Mesendoderm (in vitro differentiated cells): Measurements from ENCODE around the gene FBXW10B.
A peak's percentile ranks its signal among the peaks of the same experiment; 100 is the strongest.

Source experiments
- DNase-seq: peaks from one replicate; pipeline ENCODE4 v3.0.0; 2013
- H2AK5ac ChIP-seq: 2 replicates; pipeline ENCODE4 v1.6.1; 2013; ENCODE audit warnings: low read length, inconsistent platforms
- H2BK120ac ChIP-seq: 2 replicates; pipeline ENCODE4 v1.6.1; 2013; ENCODE audit warnings: low read depth, mild to moderate bottlenecking, low read length, moderate library complexity, mixed read lengths
- H2BK15ac ChIP-seq: replicated peaks from 2 replicates; pipeline ENCODE4 v1.6.1; 2013; ENCODE audit warnings: low read depth, mild to moderate bottlenecking, moderate library complexity
- H2BK5ac ChIP-seq: 2 replicates; pipeline ENCODE4 v1.6.1; 2013; ENCODE audit warnings: low read length, inconsistent platforms
- H3K18ac ChIP-seq: 2 replicates; pipeline ENCODE4 v1.6.1; 2013; ENCODE audit warnings: mild to moderate bottlenecking, low read length, mixed read lengths
- H3K23ac ChIP-seq: one replicate; pipeline ENCODE4 v1.6.1; 2013; ENCODE audit warnings: low read length
- H3K27ac ChIP-seq: 2 replicates; pipeline ENCODE4 v1.5.1; 2013; ENCODE audit warnings: low read depth, mild to moderate bottlenecking, inconsistent platforms, low read length, moderate library complexity
- H3K27me3 ChIP-seq: 2 replicates; pipeline ENCODE4 v1.6.1; 2013; ENCODE audit warnings: low read length, control low read depth, mild to moderate bottlenecking, inconsistent platforms; ENCODE audit not compliant: insufficient read depth, poor library complexity
- H3K36me3 ChIP-seq: 2 replicates; pipeline ENCODE4 v1.6.1; 2013; ENCODE audit warnings: low read length, inconsistent platforms; ENCODE audit not compliant: control insufficient read depth, insufficient read depth
- H3K4ac ChIP-seq: one replicate; pipeline ENCODE4 v1.6.1; 2013; ENCODE audit warnings: low read depth, mild to moderate bottlenecking, low read length, moderate library complexity
- H3K4me1 ChIP-seq: 2 replicates; pipeline ENCODE4 v1.6.1; 2013; ENCODE audit warnings: low read depth, low read length, inconsistent platforms; ENCODE audit not compliant: control insufficient read depth
- H3K4me2 ChIP-seq: 2 replicates; pipeline ENCODE4 v1.6.1; 2013; ENCODE audit warnings: low read length
- H3K4me3 ChIP-seq: 2 replicates; pipeline ENCODE4 v1.5.1; 2013; ENCODE audit warnings: mild to moderate bottlenecking, low read length
- H3K56ac ChIP-seq: one replicate; pipeline ENCODE4 v1.6.1; 2013; ENCODE audit warnings: low read length
- H3K79me1 ChIP-seq: 2 replicates; pipeline ENCODE4 v1.6.1; 2013; ENCODE audit warnings: low read length, inconsistent platforms
- H3K79me2 ChIP-seq: 2 replicates; pipeline ENCODE4 v1.6.1; 2013; ENCODE audit warnings: mild to moderate bottlenecking, low read length; ENCODE audit not compliant: control insufficient read depth, insufficient read depth
- H3K9ac ChIP-seq: 2 replicates; pipeline ENCODE4 v1.6.1; 2013; ENCODE audit warnings: low read length, inconsistent platforms
- H4K5ac ChIP-seq: one replicate; pipeline ENCODE4 v1.6.1; 2013; ENCODE audit warnings: low read length
- H4K8ac ChIP-seq: one replicate; pipeline ENCODE4 v1.6.1; 2013; ENCODE audit warnings: low read depth, mild to moderate bottlenecking, control low read depth, low read length, moderate library complexity
- WGBS: extraction: QIAGEN DNeasy Blood & Tissue Kit; methylation state at CpG from one replicate; pipeline ENCODE4 v1.1.7; 2013; ENCODE audit warnings: low lambda C conversion rate, missing lambda C conversion rate; ENCODE audit not compliant: insufficient coverage; ENCODE audit errors: extremely low coverage; 5-methylcytosine and 5-hydroxymethylcytosine counted together

FBXW10B gene

DNA sequence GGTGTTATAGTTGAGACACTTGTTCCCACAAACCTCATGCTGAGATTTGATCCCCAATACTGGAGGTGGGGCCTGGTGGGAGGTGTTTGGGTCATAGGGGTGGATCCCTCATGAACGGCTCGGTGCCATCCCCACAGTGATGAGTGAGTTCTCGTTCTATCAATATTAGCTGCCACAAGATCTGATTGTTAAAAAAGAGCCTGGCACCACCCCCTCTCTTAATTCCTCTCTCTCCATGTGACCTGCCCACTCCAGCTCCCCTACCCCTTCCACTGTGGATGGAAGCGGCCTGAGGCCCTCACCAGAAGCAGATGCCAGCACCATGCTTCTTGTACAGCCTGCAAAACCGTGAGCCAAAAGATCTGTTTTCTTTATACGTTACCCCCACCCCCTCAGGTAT is 33.5 kb upstream of the FBXW10B start:
- DNase-seq, result no peak
- H4K8ac ChIP-seq, result no peak overlapping the region
- H3K18ac ChIP-seq, result no peak overlapping the region
- no peak overlapping the region for H3K27ac ChIP-seq
- H2AK5ac ChIP-seq, result no peak overlapping the region
- H3K9ac ChIP-seq, result no peak overlapping the region
- H4K5ac ChIP-seq, result no peak overlapping the region
- no peak overlapping the region for H3K56ac ChIP-seq
- no peak overlapping the region for H3K4me2 ChIP-seq
- H3K4ac ChIP-seq, result no peak overlapping the region
- no peaks in the 10 kb centered on the region for H3K27me3 ChIP-seq
- WGBS, result no CpG with 5 or more reads among the region's 6 CpGs
- H2BK15ac ChIP-seq, result no peak overlapping the region
- no peak overlapping the region for H2BK5ac ChIP-seq
- no peaks in the 10 kb centered on the region for H3K79me2 ChIP-seq
- no peak overlapping the region for H2BK120ac ChIP-seq
- H3K79me1 ChIP-seq, result no peaks in the 10 kb centered on the region
- no peaks in the 10 kb centered on the region for H3K36me3 ChIP-seq
- H3K4me1 ChIP-seq, result no peaks in the 10 kb centered on the region
- no peak overlapping the region for H3K23ac ChIP-seq
- H3K4me3 ChIP-seq, result no peak overlapping the region

GRCh38 chr17:15651583-15652110 is 32.1 kb upstream of the FBXW10B start:
- peak; percentile 85 for DNase-seq
- Histone ChIP-seq H2AK5ac (no peak overlapping the region), H3K4me1 (no peaks in the 10 kb centered on the region), H2BK120ac (no peak overlapping the region), H3K27me3 (no peaks in the 10 kb centered on the region), H2BK5ac (no peak overlapping the region), H3K27ac (no peak overlapping the region), H3K23ac (no peak overlapping the region), H3K4ac (no peak overlapping the region), H3K36me3 (no peaks in the 10 kb centered on the region), H2BK15ac (no peak overlapping the region), H3K79me2 (no peaks in the 10 kb centered on the region), H4K8ac (no peak overlapping the region), H3K56ac (peak overlapping the region; percentile 53), H4K5ac (no peak overlapping the region), H3K4me2 (no peak overlapping the region), H3K4me3 (no peak overlapping the region), H3K79me1 (no peaks in the 10 kb centered on the region), H3K9ac (no peak overlapping the region), H3K18ac (no peak overlapping the region)
- WGBS, result no CpG with 5 or more reads among the region's 8 CpGs

- no peaks in the 10 kb centered on the region for H3K4me1 ChIP-seq
- no peak overlapping the region for H3K56ac ChIP-seq
- no peaks in the 10 kb centered on the region for H3K27me3 ChIP-seq
- no peak overlapping the region for H3K4me2 ChIP-seq
- H3K79me2 ChIP-seq, result no peaks in the 10 kb centered on the region
- no peak overlapping the region for H4K8ac ChIP-seq
- H3K4me3 ChIP-seq, result no peak overlapping the region
- no peak overlapping the region for H2BK5ac ChIP-seq
- no peaks in the 10 kb centered on the region for H3K36me3 ChIP-seq
- H2AK5ac ChIP-seq, result no peak overlapping the region
- no peaks in the 10 kb centered on the region for H3K79me1 ChIP-seq
- no peak overlapping the region for H3K18ac ChIP-seq
- H4K5ac ChIP-seq, result no peak overlapping the region
- H3K27ac ChIP-seq, result no peak overlapping the region
- no CpG with 5 or more reads among the region's 14 CpGs for WGBS
- no peak overlapping the region for H2BK120ac ChIP-seq
- no peak overlapping the region for H3K9ac ChIP-seq
- no peak overlapping the region for H3K4ac ChIP-seq
- no peak for DNase-seq
- H2BK15ac ChIP-seq, result no peak overlapping the region
- no peak overlapping the region for H3K23ac ChIP-seq
Observed at GRCh38 chr17:15650741-15651582, 31.5 kb upstream of the FBXW10B start.

DNA sequence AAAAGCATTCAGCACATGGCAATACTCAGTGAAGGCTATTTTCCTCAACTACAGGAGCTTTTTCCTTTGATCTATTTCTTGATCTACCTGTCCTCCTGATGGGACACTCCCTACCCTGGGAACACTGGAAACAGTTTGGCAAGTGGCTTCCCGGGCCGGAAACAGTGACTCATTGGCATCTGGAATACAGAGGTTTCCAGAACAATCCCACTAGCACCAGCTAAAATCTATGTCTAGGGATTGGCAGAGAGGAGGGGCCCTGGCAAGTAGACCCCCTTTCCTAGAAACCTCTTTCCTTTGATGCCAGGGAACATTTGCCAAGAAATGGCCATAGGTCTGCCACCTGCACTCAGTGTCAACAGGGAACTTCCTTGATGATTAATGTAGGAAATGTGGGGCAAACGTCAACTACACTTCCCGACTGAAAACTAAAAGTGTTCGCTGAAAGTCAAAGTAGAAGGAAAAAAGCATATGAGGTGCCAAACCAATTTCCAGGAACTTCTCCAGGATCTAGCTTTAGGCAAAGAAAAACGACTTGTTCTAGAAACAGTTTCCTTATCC is 30.4 kb upstream of the FBXW10B start:
- Histone ChIP-seq H3K56ac (no peak overlapping the region), H3K4me2 (no peak overlapping the region), H3K79me1 (no peaks in the 10 kb centered on the region), H3K4me3 (no peak overlapping the region), H3K18ac (no peak overlapping the region), H4K8ac (no peak overlapping the region), H4K5ac (no peak overlapping the region), H3K79me2 (no peaks in the 10 kb centered on the region), H3K23ac (no peak overlapping the region), H3K27ac (no peak overlapping the region), H2AK5ac (no peak overlapping the region), H2BK5ac (no peak overlapping the region), H3K9ac (no peak overlapping the region), H3K4me1 (no peaks in the 10 kb centered on the region), H3K36me3 (no peaks in the 10 kb centered on the region), H3K4ac (no peak overlapping the region), H3K27me3 (no peaks in the 10 kb centered on the region), H2BK15ac (no peak overlapping the region), H2BK120ac (no peak overlapping the region)
- peak; percentile 39 for DNase-seq
- no CpG with 5 or more reads among the region's 6 CpGs for WGBS

GRCh38 chr17:15648386-15648785 is 28.9 kb upstream of the FBXW10B start:
- H2BK5ac ChIP-seq, result no peak overlapping the region
- H4K8ac ChIP-seq, result no peak overlapping the region
- no peak overlapping the region for H4K5ac ChIP-seq
- H3K56ac ChIP-seq, result no peak overlapping the region
- no peak overlapping the region for H3K18ac ChIP-seq
- H3K79me1 ChIP-seq, result no peaks in the 10 kb centered on the region
- no peaks in the 10 kb centered on the region for H3K36me3 ChIP-seq
- H3K27ac ChIP-seq, result no peak overlapping the region
- H3K4ac ChIP-seq, result no peak overlapping the region
- H3K4me2 ChIP-seq, result no peak overlapping the region
- no peak overlapping the region for H2BK120ac ChIP-seq
- no peak overlapping the region for H3K4me3 ChIP-seq
- no peaks in the 10 kb centered on the region for H3K79me2 ChIP-seq
- DNase-seq, result no peak
- H3K27me3 ChIP-seq, result no peaks in the 10 kb centered on the region
- H3K23ac ChIP-seq, result no peak overlapping the region
- no peak overlapping the region for H2BK15ac ChIP-seq
- H3K4me1 ChIP-seq, result no peaks in the 10 kb centered on the region
- no peak overlapping the region for H2AK5ac ChIP-seq
- H3K9ac ChIP-seq, result no peak overlapping the region
- WGBS, result no CpG with 5 or more reads among the region's 5 CpGs
